Fibroblast of lung (primary cell): Measurements from ENCODE around the gene TNFRSF14.

ENCODE experiments used
- CTCF ChIP-seq, 2 donors: IDR thresholded peaks in 1 of 2; conservative IDR thresholded peaks in 1 of 2; 1 replicate in 1 of 2; 2 replicates in 1 of 2; pipeline ENCODE4 v1.5.1; 2011 to 2012; ENCODE audit warnings: low read length in 2 of 2, control low read depth in 1 of 2, inconsistent platforms in 1 of 2, low read depth in 1 of 2, mild to moderate bottlenecking in 1 of 2
- EZH2 ChIP-seq: IDR thresholded peaks from 2 replicates; pipeline ENCODE4 v1.5.1; 2012; ENCODE audit warnings: low read length, control low read depth, mild to moderate bottlenecking; ENCODE audit errors: missing control alignments

- TF ChIP-seq CTCF (conservative IDR thresholded peaks at IDR 0.05 in 1 of 2, IDR thresholded peaks at IDR 0.05 in 1 of 2; ENCODE audit: low read depth in 1 of 2, low read length in 2 of 2) = no peak
- no peak for TF ChIP-seq EZH2
These were observed 47.4 kb upstream of the TNFRSF14 start for GRCh38 chr1:2508751-2509150.
